Dendritic cell treated with granulocyte-macrophage colony-stimulating factor and Interleukin-4, amounts not matched to agents 40 ng/mL and 50 ng/mL, for 4 days (primary cell): Measurements from ENCODE around the gene MESP1.
"Not testable (repeated sequence)": the region's sequence is repeated elsewhere in the genome, so short reads cannot be mapped to it uniquely, and the experiment has no call there.

Experiments
- H3K27ac Mint-ChIP-seq: one replicate; pipeline ENCODE4 v1.8.0; 2022; ENCODE audit warnings: mild to moderate bottlenecking, mixed read lengths
- H3K27me3 Mint-ChIP-seq: one replicate; pipeline ENCODE4 v1.8.0; 2022; ENCODE audit warnings: mild to moderate bottlenecking, mixed read lengths
- H3K36me3 Mint-ChIP-seq: one replicate; pipeline ENCODE4 v1.8.0; 2022; ENCODE audit warnings: low read depth, mixed read lengths
- H3K4me1 Mint-ChIP-seq: one replicate; pipeline ENCODE4 v1.8.0; 2022; ENCODE audit warnings: low read depth, mixed read lengths
- H3K4me3 Mint-ChIP-seq: one replicate; pipeline ENCODE4 v1.8.0; 2022; ENCODE audit warnings: mild to moderate bottlenecking, moderate library complexity, mixed read lengths
- H3K9me3 Mint-ChIP-seq: one replicate; pipeline ENCODE4 v1.8.0; 2022; ENCODE audit warnings: mixed read lengths
- intact Hi-C: fragments of 100-400 bp; cut with micrococcal nuclease; formaldehyde crosslinking; loops from one replicate; pipeline ENCODE4 v1.15.0; 2022

Gene MESP1

GRCh38 chr15:89750560-89751542, at the start of gene MESP1:
Gene MESP1, minus strand, starts transcription at chr15:89751249. Its CDS starts 18 bp downstream, at chr15:89751231.
- Mint-ChIP-seq H3K27ac (peak within 1 kb of the TSS; percentile 12), H3K9me3 (no peaks in the 10 kb centered on the region)

DNA sequence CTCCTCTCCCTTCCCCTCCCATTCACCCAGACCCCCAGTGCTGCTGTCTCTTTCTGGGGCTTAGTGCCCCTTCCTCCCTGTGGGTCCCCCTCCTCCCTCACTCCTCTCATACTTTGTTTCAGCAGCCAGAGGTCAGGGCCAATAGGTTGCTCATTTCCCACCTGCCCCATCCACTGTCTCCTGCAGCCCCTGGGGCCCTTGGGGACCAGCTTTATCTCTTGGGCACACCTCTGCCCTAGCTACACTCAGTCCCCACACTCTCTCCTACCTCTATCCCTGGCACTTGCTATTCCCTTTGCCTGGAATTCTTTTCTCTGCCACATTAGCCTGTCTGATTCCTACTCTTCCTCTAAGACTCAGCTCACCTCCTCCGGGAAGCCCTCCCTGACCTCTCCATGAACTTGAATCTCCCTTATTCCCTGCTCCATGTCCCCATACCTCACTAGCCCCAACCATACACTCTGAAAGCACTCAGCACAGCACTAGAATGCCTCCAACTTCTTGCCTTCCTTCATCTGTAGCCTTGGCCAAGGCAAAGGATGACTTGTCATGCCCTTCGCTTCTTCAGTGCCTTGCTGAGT, 49.0 kb upstream of the MESP1 start:
- no peaks in the 10 kb centered on the region for H3K27me3 Mint-ChIP-seq
- peak overlapping the region; percentile 18 for H3K27ac Mint-ChIP-seq
- peaks cover 78% of the 10 kb centered on the region for H3K4me1 Mint-ChIP-seq
- H3K4me3 Mint-ChIP-seq: no peak overlapping the region
- intact Hi-C loops: no loop called here
- no peaks in the 10 kb centered on the region for H3K9me3 Mint-ChIP-seq
- H3K36me3 Mint-ChIP-seq: peaks cover 100% of the 10 kb centered on the region

More at GRCh38 chr15:89750560-89751542, at the start of gene MESP1:
- H3K4me3 Mint-ChIP-seq: peak within 1 kb of the TSS; percentile 60
- intact Hi-C loops: no loop called here
- H3K36me3 Mint-ChIP-seq: no peaks in the 10 kb centered on the region
- H3K27me3 Mint-ChIP-seq: peaks cover 47% of the 10 kb centered on the region
- H3K4me1 Mint-ChIP-seq: peaks cover 4% of the 10 kb centered on the region

DNA sequence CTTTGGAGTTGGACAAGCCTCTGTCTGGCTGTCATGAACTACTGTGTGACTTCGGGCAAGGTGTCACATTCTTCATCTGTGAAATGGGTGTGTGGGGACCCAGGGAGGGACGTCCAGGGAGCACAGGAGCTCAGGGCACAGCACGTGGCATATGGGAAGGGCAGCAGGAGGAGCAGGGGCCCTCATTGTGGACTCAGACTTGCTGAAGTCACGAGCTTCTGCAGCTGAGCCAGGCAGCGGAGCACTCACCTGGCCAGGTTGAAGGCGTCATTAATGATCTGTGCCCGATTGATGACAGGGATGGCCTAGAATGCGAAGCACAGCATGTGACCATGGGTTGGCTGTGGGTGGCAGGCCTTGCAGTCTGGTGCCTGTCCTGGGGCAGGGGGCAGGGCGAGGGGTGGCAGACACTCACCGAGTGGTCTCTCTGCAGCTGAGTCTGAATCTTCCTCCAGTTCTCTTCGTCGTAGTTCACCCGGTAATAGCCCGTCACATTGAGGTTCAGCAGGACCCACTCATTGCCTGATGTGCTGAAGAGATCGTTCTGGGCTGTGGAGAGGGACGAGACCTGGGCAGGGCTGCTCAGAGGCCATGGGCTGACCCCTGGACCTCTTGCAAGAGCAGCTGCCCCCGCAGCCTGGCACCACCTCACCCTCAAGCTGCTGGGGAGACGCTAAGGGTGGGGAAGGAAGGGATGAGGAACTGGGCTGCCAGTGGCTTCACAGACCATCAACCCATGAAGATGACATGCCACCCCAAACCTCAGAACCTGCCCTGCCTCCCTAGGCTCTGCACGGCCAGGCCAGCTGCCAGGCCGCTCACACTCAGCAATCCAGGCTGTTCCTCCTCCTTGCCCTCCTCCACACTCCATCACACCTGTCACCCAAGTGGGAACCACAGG, 48.2 kb upstream of the MESP1 start:
- intact Hi-C loops: no loop called here
- Mint-ChIP-seq H3K4me3 (no peak overlapping the region), H3K27me3 (no peaks in the 10 kb centered on the region), H3K36me3 (peaks cover 100% of the 10 kb centered on the region), H3K4me1 (peaks cover 73% of the 10 kb centered on the region), H3K27ac (peak overlapping the region; percentile 18), H3K9me3 (no peaks in the 10 kb centered on the region)

DNA sequence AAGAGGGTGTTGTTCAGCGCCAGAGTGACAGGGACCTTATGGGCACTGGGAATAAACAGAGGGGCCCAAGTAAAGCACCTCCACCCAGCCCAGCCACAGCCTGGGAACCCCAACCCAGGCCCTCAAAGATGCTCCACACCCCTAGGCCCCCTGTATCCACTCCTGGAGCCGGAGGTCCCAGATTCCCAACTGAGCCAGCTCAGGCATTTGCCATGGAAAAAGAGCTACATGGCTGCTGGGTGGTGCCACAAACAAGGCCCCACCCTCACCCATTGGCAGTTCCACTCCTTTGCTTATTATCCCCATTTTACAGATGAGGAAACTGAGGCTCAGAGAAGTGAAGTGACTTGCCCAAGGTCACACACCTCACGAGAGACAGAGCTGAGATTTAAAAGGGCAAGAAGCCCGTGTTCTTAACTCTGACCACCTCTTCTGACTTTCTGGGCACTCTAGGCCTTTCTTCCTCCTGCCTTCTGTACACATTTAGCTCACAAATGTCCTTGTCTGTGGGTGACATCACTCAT, 46.7 kb upstream of the MESP1 start:
- no peak overlapping the region for H3K27ac Mint-ChIP-seq
- H3K36me3 Mint-ChIP-seq: peaks cover 100% of the 10 kb centered on the region
- intact Hi-C loops: no loop called here
- H3K9me3 Mint-ChIP-seq: no peaks in the 10 kb centered on the region
- peaks cover 59% of the 10 kb centered on the region for H3K4me1 Mint-ChIP-seq
- H3K27me3 Mint-ChIP-seq: no peaks in the 10 kb centered on the region
- no peak overlapping the region for H3K4me3 Mint-ChIP-seq

GRCh38 chr15:89795996-89796395, 44.9 kb upstream of the MESP1 start:
- Mint-ChIP-seq H3K4me1 (peaks cover 47% of the 10 kb centered on the region), H3K36me3 (peaks cover 100% of the 10 kb centered on the region), H3K4me3 (no peak overlapping the region), H3K27me3 (no peaks in the 10 kb centered on the region), H3K27ac (no peak overlapping the region), H3K9me3 (no peaks in the 10 kb centered on the region)
- intact Hi-C loops: no loop called here

GRCh38 chr15:89794627-89795241, 43.7 kb upstream of the MESP1 start:
- Mint-ChIP-seq H3K4me3 (no peak overlapping the region), H3K27ac (peak overlapping the region; percentile 5), H3K9me3 (no peaks in the 10 kb centered on the region), H3K27me3 (no peaks in the 10 kb centered on the region), H3K36me3 (peaks cover 100% of the 10 kb centered on the region), H3K4me1 (peaks cover 47% of the 10 kb centered on the region)
- intact Hi-C loops: no loop called here

DNA sequence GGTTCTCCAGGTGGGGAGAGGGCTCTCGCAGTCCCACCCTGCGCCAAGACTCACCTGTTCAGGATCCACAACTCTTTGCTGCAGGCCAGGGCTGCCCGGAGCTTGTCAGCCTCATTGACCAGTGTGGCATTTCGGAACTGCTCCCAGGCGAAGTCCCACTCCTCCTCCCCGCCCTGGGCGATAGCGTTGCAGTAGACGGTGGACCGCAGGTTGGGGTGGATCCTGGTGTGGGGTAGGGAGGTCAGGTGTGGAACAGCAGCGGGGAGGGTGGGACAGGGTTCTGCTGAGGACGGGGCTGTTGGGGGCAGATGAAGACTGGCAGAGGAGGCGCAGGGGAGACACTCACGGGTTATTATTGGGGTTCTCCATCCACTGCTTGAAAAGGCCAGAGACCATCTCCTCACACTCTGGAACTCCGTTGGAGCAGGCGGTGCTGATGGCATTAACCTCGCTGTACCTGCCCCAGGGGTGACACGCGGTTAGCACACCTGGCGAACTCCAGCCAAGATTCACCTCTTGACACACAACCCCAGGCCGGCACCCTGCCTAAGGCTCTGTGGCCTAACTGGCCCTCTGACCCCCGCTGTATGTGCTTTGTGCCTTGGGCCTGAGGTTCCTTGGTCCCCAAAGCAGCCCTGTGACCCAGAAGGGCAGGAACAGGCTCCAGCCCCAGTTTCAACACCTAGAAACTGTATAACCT, 41.2 kb upstream of the MESP1 start:
- Mint-ChIP-seq H3K4me3 (no peak overlapping the region), H3K36me3 (peaks cover 100% of the 10 kb centered on the region), H3K9me3 (no peaks in the 10 kb centered on the region), H3K27me3 (no peaks in the 10 kb centered on the region), H3K4me1 (peaks cover 35% of the 10 kb centered on the region), H3K27ac (peak overlapping the region; percentile 58)
- intact Hi-C loops: no loop called here

- no peaks in the 10 kb centered on the region for H3K9me3 Mint-ChIP-seq
These were observed 39.6 kb upstream of the MESP1 start for GRCh38 chr15:89790661-89791060.

DNA sequence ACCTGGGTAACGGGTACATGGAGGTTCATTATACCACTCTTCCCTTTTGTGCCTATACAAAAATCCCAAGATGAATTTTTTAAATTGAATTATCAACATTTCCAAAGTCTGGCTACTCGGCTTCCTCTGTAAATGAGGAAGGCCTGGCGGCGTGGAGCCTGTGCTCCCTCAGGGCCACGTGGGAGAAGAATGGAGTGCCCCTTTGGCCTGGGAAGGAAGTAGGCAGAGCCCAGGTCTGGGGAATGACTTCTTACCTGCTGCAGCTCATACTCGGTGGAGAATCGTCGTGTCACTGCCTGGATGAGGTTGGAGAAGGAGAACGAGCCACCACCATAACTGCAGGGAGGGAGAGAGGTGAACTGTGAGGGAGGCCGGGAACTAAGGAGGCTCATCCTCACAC, 39.2 kb upstream of the MESP1 start:
- Mint-ChIP-seq H3K27me3 (no peaks in the 10 kb centered on the region), H3K36me3 (peaks cover 100% of the 10 kb centered on the region), H3K4me1 (peaks cover 29% of the 10 kb centered on the region), H3K27ac (peak overlapping the region; percentile 47), H3K9me3 (no peaks in the 10 kb centered on the region), H3K4me3 (no peak overlapping the region)
- intact Hi-C loops: no loop called here

More at GRCh38 chr15:89790661-89791060, 39.6 kb upstream of the MESP1 start:
- no peaks in the 10 kb centered on the region for H3K27me3 Mint-ChIP-seq
- peaks cover 100% of the 10 kb centered on the region for H3K36me3 Mint-ChIP-seq
- intact Hi-C loops: no loop called here
- peaks cover 28% of the 10 kb centered on the region for H3K4me1 Mint-ChIP-seq
- peak overlapping the region; percentile 47 for H3K27ac Mint-ChIP-seq
- H3K4me3 Mint-ChIP-seq: no peak overlapping the region

- H3K9me3 Mint-ChIP-seq, H3K27ac Mint-ChIP-seq, H3K4me3 Mint-ChIP-seq, intact Hi-C loops, H3K27me3 Mint-ChIP-seq: not testable (repeated sequence)
- Mint-ChIP-seq H3K36me3 (peaks cover 100% of the 10 kb centered on the region), H3K4me1 (peaks cover 41% of the 10 kb centered on the region)
These were observed 37.5 kb upstream of the MESP1 start for GRCh38 chr15:89788585-89788984.

DNA sequence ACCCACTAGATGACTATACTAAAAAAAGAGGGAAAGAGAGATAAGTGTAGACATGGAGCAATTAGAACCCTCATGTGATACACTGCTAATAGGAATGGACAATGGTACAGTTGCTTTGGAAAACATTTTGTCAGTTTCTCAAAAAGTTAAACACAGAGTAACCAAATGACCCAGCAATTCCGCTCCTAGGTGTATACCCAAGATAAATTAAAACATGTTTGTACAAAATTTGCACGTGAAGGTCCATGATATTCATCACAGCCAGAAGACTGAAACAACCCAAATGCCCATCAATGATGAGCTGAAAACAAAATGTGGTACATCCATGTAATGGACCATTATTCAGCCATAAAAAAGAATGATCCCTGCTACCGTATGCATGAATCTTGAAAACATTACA, 36.9 kb upstream of the MESP1 start:
- H3K9me3 Mint-ChIP-seq: no peaks in the 10 kb centered on the region
- H3K36me3 Mint-ChIP-seq: peaks cover 93% of the 10 kb centered on the region
- H3K4me3 Mint-ChIP-seq: no peak overlapping the region
- no peaks in the 10 kb centered on the region for H3K27me3 Mint-ChIP-seq
- intact Hi-C loops: no loop called here
- peaks cover 47% of the 10 kb centered on the region for H3K4me1 Mint-ChIP-seq
- H3K27ac Mint-ChIP-seq: no peak overlapping the region

- Mint-ChIP-seq H3K36me3 (peaks cover 71% of the 10 kb centered on the region), H3K4me1 (peaks cover 57% of the 10 kb centered on the region), H3K27me3 (no peaks in the 10 kb centered on the region), H3K9me3 (no peaks in the 10 kb centered on the region), H3K27ac (no peak overlapping the region), H3K4me3 (no peak overlapping the region)
- intact Hi-C loops: no loop called here
These were observed 34.7 kb upstream of the MESP1 start for GRCh38 chr15:89785774-89786140.
